AG09319 (cell line): ENCODE data around the gene DNAI2.

Experiments used
- DNase-seq: peaks from one replicate; pipeline ENCODE4 v3.0.0-alpha.2; 2010; ENCODE audit warnings: low read depth; ENCODE audit errors: extremely low read depth
- TF ChIP-seq, protein P1 (sequence below): IDR thresholded peaks from 2 replicates; pipeline ENCODE4 v1.5.1; 2011; ENCODE audit warnings: low read depth, mild to moderate bottlenecking, inconsistent platforms, low read length, moderate library complexity

The DNAI2 gene

DNA sequence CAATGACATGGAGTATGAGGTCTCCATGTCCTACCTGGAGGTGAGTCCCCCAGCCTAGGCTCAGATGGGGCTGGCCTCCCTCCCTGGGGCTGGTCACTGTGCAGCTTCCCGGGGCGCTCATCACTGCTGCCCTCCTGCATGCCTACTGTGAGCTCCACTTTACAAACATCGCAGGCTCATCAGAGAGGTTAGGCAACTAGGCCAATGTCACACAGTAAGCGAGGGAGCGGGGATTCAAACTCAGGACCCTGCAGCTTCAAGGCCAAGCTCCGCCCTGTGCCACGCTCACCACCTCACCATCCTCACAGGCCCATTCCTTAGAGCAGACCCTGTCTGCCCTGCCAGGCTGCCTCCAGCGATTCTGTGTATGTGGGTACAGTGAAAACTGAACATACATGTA, 69.1 kb downstream of the DNAI2 start:
- TF ChIP-seq, protein P1, sequence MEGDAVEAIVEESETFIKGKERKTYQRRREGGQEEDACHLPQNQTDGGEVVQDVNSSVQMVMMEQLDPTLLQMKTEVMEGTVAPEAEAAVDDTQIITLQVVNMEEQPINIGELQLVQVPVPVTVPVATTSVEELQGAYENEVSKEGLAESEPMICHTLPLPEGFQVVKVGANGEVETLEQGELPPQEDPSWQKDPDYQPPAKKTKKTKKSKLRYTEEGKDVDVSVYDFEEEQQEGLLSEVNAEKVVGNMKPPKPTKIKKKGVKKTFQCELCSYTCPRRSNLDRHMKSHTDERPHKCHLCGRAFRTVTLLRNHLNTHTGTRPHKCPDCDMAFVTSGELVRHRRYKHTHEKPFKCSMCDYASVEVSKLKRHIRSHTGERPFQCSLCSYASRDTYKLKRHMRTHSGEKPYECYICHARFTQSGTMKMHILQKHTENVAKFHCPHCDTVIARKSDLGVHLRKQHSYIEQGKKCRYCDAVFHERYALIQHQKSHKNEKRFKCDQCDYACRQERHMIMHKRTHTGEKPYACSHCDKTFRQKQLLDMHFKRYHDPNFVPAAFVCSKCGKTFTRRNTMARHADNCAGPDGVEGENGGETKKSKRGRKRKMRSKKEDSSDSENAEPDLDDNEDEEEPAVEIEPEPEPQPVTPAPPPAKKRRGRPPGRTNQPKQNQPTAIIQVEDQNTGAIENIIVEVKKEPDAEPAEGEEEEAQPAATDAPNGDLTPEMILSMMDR, result no peak
- no peak for DNase-seq

DNA sequence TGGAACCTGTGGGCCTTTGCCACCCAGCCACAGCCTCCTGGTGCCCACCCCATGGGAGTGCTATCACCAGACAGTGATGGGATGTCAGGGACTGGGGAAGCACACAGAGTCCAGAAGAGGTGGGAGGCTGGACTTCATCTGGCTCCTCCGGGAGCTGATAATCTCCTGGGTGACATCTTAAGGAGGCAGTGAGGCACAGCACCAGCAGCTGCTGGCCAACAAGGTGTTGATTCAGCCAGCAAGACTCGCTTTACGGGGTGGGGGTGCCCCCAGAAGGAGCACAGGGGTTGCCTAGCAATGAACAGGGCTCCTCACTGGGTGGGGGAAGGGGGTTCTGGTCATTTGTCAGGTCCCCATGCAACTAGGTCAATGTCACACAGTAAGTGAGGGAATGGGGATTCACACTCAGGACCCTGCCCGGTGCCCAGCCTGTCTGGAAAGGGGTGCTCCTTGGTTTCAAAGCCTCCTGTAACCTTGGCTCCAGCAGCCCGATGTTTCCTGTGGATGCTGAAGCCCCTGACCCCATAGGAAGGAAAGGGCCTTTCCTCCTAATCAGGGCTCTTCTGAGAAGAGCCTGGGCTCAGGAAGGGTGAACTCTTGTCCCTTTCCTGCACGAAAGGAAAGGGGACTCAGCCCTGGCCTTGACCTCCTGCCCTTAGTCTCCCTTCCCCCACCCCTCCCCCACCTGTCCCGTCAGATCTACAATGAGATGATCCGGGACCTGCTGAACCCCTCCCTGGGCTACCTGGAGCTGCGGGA, 69.7 kb downstream of the DNAI2 start:
- TF ChIP-seq, protein P1, result no peak
- DNase-seq, result no peak

DNA sequence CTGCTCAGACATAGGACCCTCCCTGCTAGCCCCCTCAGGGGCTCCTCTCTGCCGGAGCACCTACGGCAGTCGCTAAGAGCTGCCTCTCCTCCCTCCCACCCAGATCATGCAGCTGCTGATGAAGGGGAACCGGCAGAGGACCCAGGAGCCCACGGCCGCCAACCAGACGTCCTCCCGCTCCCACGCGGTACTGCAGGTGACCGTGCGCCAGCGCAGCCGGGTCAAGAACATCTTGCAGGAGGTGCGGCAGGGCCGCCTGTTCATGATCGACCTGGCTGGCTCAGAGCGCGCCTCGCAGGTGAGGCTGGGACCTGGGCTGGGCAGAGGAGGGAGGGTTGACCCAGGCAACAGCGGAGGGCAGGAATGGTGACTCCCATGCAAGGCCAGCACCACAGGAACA, 70.6 kb downstream of the DNAI2 start:
- no peak for DNase-seq
- TF ChIP-seq, protein P1, result no peak

DNA sequence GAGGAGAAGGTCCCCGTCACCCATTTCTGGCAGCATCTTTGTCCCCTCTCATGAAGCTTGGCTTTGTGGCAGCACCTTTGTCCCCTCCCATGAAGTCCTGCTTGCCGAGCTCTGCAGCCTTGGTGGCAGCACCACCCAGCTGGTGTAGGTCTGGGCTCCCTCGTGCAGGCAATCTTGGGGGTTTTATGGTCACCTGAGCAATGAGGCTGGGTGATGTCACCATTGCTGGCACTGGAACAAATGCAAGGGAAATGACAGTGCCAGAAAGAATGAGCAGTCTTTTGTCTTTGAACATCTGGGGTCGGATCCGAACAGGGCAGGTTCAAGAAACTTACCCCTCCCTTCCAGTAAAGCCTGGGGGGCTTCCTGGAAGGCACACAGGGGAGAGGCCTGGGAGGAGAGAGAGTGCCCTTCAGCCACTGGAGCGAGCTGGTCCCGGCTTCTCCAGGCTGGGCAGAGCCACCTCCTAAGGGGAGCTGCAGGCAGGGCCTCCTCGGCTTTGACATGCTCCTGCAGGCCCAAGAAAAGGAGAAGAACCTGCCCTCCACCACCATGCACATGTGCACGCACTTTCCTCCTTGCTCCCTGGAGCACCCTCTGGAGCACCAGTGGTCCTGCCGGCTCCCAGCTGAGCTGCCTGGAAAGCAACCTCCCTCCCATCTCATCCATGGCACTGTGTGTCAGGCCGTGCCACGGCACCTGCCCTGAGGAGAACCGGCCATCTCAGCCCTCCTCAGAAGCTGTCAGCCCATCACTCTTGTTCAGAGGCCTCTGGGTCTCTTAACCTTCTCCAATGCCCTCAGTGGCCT, 71.6 kb downstream of the DNAI2 start:
- DNase-seq, result no peak
- TF ChIP-seq, protein P1, result no peak

DNA sequence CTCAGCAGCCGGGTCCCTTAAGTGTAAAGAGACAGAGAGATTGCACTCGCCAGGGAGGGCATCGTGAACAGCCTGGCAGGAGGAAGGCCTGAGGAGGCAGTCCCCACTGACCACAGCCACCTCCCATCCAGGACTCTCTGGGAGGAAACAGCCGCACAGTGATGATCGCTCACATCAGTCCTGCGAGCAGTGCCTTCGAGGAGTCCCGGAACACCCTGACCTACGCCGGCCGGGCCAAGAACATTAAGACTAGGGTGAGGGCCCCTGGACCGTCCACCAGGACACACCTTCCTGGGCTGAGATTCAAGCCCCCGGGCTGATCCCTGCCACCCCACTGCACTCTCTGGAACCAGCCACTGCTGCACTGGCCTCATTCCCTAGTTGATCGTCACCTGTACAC, 73.6 kb downstream of the DNAI2 start:
- TF ChIP-seq, protein P1, result no peak
- DNase-seq, result no peak

DNA sequence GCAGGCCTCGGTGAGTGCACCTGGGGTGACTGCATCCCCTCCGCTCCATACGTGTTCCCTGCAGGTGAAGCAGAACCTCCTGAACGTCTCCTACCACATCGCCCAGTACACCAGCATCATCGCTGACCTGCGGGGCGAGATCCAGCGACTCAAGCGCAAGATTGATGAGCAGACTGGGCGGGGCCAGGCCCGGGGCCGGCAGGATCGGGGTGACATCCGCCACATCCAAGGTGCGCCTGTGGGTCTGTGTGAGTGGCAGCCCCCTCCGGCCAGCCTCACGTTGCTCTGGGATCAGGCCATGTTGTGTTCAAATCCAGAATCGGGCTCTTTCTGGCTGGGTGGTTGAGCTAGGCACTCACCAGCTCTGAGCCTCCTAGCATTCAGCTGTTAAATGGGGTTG, 75.1 kb downstream of the DNAI2 start:
- TF ChIP-seq, protein P1, result no peak
- DNase-seq, result no peak

DNA sequence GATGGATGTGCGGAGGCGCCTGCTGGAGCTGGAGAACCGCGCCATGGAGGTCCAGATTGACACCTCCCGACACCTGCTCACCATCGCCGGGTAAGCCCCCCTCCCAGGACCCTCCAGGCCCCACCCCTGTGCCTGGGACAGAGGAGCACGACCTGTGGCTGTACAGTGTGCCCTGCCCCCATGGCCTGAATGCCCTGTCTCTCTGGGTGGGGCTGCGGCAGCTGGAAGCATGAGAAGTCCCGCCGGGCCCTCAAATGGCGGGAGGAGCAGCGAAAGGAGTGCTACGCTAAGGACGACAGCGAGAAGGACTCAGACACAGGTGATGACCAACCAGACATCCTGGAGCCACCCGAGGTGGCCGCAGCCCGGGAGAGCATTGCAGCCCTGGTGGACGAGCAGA, 76.5 kb downstream of the DNAI2 start:
- no peak for DNase-seq

More for the DNA sequence above, 76.5 kb downstream of the DNAI2 start:
- TF ChIP-seq, protein P1, result no peak
